ENCODE measurements around the gene GAB4.

GAB4 gene

GRCh38 chr22:16988257-16988656, 19.8 kb downstream of the GAB4 start:
- TF ChIP-seq CEBPB (IDR thresholded peaks at IDR 0.05) (no peak), FOXM1 (IDR thresholded peaks at IDR 0.05; ENCODE audit: borderline replicate concordance, low read depth) (no peak), TCF12 (IDR thresholded peaks at IDR 0.05; ENCODE audit: low read depth) (no peak), EGR1 (IDR thresholded peaks at IDR 0.05) (no peak), ZBTB7A (IDR thresholded peaks at IDR 0.05; ENCODE audit: low read depth) (no peak), YY1 (IDR thresholded peaks at IDR 0.05; ENCODE audit: low read depth) (no peak), REST (IDR thresholded peaks at IDR 0.05; ENCODE audit: low read depth) (no peak), RAD21 (IDR thresholded peaks at IDR 0.05; ENCODE audit: low read depth) (no peak), MAX (IDR thresholded peaks at IDR 0.05) (no peak)
- TF ChIP-seq, protein P1, sequence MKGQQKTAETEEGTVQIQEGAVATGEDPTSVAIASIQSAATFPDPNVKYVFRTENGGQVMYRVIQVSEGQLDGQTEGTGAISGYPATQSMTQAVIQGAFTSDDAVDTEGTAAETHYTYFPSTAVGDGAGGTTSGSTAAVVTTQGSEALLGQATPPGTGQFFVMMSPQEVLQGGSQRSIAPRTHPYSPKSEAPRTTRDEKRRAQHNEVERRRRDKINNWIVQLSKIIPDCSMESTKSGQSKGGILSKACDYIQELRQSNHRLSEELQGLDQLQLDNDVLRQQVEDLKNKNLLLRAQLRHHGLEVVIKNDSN (IDR thresholded peaks at IDR 0.05) = no peak

DNA sequence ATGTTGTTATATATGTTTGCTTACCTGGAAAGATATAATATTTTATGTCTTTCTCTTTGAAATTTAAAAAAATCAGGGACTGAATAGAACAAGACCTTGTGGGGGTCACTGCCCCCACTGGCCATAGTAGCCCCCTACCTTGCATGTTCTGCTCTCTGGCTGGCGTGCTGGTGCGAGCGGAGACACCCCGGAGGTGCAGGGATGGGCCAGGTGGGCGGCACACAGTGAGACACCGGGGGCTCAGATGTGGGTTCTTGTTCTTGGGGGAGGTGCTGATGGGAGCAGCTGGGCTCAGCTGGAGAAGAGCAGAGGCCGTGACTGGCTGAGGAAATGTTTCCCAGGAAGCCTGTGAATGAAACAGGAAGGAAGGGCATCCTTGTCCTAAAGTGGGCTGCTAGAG, 20.2 kb downstream of the GAB4 start:
- TF ChIP-seq EP300 (IDR thresholded peaks at IDR 0.05; ENCODE audit: borderline replicate concordance) (no peak), CREB1 (IDR thresholded peaks at IDR 0.05; ENCODE audit: low read depth) (no peak), EGR1 (IDR thresholded peaks at IDR 0.05) (no peak)

DNA sequence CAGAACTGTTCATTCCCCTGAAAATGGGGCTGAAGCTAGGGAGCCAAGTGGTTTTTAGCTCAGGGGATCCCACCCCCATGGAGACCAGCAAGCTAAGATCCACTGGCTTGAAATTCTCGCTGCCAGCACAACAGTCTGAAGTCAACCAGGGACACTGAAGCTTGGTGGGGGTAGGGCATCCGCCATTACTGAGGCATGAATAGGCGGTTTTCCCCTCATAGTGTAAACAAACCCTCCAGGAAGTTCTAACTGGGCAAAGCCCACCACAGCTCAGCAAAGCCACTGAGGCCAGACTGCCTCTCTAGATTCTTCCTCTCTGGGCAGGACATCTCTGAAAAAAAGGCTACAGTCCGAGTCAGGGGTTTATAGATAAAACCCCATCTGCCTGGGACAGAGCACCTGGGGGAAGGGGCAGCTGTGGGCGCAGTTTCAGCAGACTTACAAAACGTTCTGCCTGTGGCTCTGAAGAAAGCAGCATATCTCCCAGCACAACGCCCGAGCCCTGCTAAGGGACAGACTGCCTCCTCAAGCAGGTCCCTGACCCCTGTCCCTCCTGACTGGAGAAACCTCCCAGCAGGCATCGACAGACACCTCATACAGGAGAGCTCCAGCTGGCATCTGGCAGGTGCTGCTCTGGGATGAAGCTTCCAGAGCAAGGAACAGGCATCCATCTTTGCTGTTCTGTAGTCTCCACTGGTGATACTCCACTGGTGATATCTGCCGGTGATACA, 32.7 kb downstream of the GAB4 start:
- TF ChIP-seq TEAD4 (IDR thresholded peaks at IDR 0.05) (no peak), YY1 (IDR thresholded peaks at IDR 0.05; ENCODE audit: low read depth) (no peak), FOXM1 (IDR thresholded peaks at IDR 0.05; ENCODE audit: borderline replicate concordance, low read depth) (no peak), TAF1 (IDR thresholded peaks at IDR 0.05; ENCODE audit: low read depth) (no peak), EP300 (IDR thresholded peaks at IDR 0.05; ENCODE audit: borderline replicate concordance) (no peak), RAD21 (IDR thresholded peaks at IDR 0.05; ENCODE audit: low read depth) (no peak), TCF12 (IDR thresholded peaks at IDR 0.05; ENCODE audit: low read depth) (no peak), MAX (IDR thresholded peaks at IDR 0.05) (no peak), NFIC (IDR thresholded peaks at IDR 0.05) (no peak), ZBTB7A (IDR thresholded peaks at IDR 0.05; ENCODE audit: low read depth) (no peak), CEBPB (IDR thresholded peaks at IDR 0.05) (no peak), EGR1 (IDR thresholded peaks at IDR 0.05) (no peak), CREB1 (IDR thresholded peaks at IDR 0.05; ENCODE audit: low read depth) (no peak)

- no peak for TF ChIP-seq YY1 (IDR thresholded peaks at IDR 0.05; ENCODE audit: low read depth)
- TF ChIP-seq CREB1 (IDR thresholded peaks at IDR 0.05; ENCODE audit: low read depth) = no peak
- no peak for TF ChIP-seq ZBTB7A (IDR thresholded peaks at IDR 0.05; ENCODE audit: low read depth)
- no peak for TF ChIP-seq TAF1 (IDR thresholded peaks at IDR 0.05; ENCODE audit: low read depth)
- no peak for TF ChIP-seq RAD21 (IDR thresholded peaks at IDR 0.05; ENCODE audit: low read depth)
- TF ChIP-seq EP300 (IDR thresholded peaks at IDR 0.05; ENCODE audit: borderline replicate concordance) = no peak
- no peak for TF ChIP-seq REST (IDR thresholded peaks at IDR 0.05; ENCODE audit: low read depth)
- TF ChIP-seq EGR1 (IDR thresholded peaks at IDR 0.05) = no peak
- no peak for TF ChIP-seq CEBPB (IDR thresholded peaks at IDR 0.05)
- TF ChIP-seq, protein P1 (IDR thresholded peaks at IDR 0.05) = no peak
- TF ChIP-seq TEAD4 (IDR thresholded peaks at IDR 0.05) = no peak
- TF ChIP-seq NFIC (IDR thresholded peaks at IDR 0.05) = no peak
- TF ChIP-seq MAX (IDR thresholded peaks at IDR 0.05) = no peak
- TF ChIP-seq TCF12 (IDR thresholded peaks at IDR 0.05; ENCODE audit: low read depth) = no peak
- TF ChIP-seq FOXM1 (IDR thresholded peaks at IDR 0.05; ENCODE audit: borderline replicate concordance, low read depth) = no peak
Observed at GRCh38 chr22:16974298-16975084, 33.5 kb downstream of the GAB4 start.

GRCh38 chr22:16973591-16974297, 34.3 kb downstream of the GAB4 start:
- no peak for TF ChIP-seq TEAD4 (IDR thresholded peaks at IDR 0.05)
- no peak for TF ChIP-seq TCF12 (IDR thresholded peaks at IDR 0.05; ENCODE audit: low read depth)
- TF ChIP-seq CEBPB (IDR thresholded peaks at IDR 0.05) = no peak
- no peak for TF ChIP-seq RAD21 (IDR thresholded peaks at IDR 0.05; ENCODE audit: low read depth)
- no peak for TF ChIP-seq YY1 (IDR thresholded peaks at IDR 0.05; ENCODE audit: low read depth)
- no peak for TF ChIP-seq REST (IDR thresholded peaks at IDR 0.05; ENCODE audit: low read depth)
- no peak for TF ChIP-seq FOXM1 (IDR thresholded peaks at IDR 0.05; ENCODE audit: borderline replicate concordance, low read depth)
- TF ChIP-seq TAF1 (IDR thresholded peaks at IDR 0.05; ENCODE audit: low read depth) = no peak
- no peak for TF ChIP-seq MAX (IDR thresholded peaks at IDR 0.05)
- TF ChIP-seq EP300 (IDR thresholded peaks at IDR 0.05; ENCODE audit: borderline replicate concordance) = no peak
- no peak for TF ChIP-seq EGR1 (IDR thresholded peaks at IDR 0.05)
- no peak for TF ChIP-seq NFIC (IDR thresholded peaks at IDR 0.05)
- no peak for TF ChIP-seq CREB1 (IDR thresholded peaks at IDR 0.05; ENCODE audit: low read depth)
